ENCODE measurements around the gene PPP3CA. TPM values are rescaled to one million over a fixed set of nuclear protein-coding genes. Genes with fewer than 3 reads are reported as not detected.

PPP3CA gene
- total RNA-seq, 1 experiment from 2014 or later, result 129 TPM

DNA sequence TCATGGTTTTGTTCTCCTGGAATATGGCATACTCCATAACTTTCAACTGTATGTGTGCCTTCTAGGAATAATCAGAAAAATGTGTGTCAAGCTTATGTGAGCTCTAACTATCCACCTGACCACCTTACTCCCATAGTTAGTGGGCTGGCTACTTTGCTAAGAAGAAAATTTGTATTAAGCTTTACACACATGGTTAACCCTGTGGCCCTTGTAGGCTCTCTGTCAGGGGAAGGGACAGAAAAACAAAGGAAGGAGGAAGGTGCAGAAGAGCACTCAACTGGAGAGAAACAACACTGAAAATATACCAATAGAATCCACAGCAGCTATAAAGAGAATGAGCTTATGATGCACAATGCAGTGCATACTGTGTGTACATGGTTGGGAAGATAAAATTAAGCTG is 84.6 kb downstream of the PPP3CA start:
- Histone ChIP-seq H3K4me1 (ENCODE audit: insufficient read depth, low read length, poor library complexity, severe bottlenecking) (peaks cover 56% of the 10 kb centered on the region), H3K9me3 (ENCODE audit: low read depth, low read length, poor library complexity, severe bottlenecking) (no peaks in the 10 kb centered on the region), H3K27me3 (replicated peaks; ENCODE audit: insufficient read depth, low read depth, low read length, poor library complexity) (no peaks in the 10 kb centered on the region), H3K36me3 (ENCODE audit: insufficient read depth, low read length, poor library complexity, severe bottlenecking) (no peaks in the 10 kb centered on the region), H3K27ac (ENCODE audit: low read depth, low read length, poor library complexity, severe bottlenecking) (no peak overlapping the region), H3K4me3 (ENCODE audit: low read depth, low read length, poor library complexity, severe bottlenecking) (no peak overlapping the region)
- ChIA-PET POLR2A (ENCODE audit: low non-redundant PET) (no interaction called here), CTCF (no interaction called here)
- no TSS peak for BruUV-seq (replicated peaks)
- DNase-seq (ENCODE audit: low spot score), result no peak
- no peak for TF ChIP-seq EZH2 (IDR thresholded peaks at IDR 0.05; ENCODE audit: borderline replicate concordance, low read depth, low read length, poor library complexity, severe bottlenecking)
- TF ChIP-seq, protein P1, sequence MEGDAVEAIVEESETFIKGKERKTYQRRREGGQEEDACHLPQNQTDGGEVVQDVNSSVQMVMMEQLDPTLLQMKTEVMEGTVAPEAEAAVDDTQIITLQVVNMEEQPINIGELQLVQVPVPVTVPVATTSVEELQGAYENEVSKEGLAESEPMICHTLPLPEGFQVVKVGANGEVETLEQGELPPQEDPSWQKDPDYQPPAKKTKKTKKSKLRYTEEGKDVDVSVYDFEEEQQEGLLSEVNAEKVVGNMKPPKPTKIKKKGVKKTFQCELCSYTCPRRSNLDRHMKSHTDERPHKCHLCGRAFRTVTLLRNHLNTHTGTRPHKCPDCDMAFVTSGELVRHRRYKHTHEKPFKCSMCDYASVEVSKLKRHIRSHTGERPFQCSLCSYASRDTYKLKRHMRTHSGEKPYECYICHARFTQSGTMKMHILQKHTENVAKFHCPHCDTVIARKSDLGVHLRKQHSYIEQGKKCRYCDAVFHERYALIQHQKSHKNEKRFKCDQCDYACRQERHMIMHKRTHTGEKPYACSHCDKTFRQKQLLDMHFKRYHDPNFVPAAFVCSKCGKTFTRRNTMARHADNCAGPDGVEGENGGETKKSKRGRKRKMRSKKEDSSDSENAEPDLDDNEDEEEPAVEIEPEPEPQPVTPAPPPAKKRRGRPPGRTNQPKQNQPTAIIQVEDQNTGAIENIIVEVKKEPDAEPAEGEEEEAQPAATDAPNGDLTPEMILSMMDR (conservative IDR thresholded peaks at IDR 0.05; ENCODE audit: low read depth, low read length), result no peak
- intact Hi-C loops (cut with micrococcal nuclease; ENCODE audit: unreplicated experiment), result no loop called here

DNA sequence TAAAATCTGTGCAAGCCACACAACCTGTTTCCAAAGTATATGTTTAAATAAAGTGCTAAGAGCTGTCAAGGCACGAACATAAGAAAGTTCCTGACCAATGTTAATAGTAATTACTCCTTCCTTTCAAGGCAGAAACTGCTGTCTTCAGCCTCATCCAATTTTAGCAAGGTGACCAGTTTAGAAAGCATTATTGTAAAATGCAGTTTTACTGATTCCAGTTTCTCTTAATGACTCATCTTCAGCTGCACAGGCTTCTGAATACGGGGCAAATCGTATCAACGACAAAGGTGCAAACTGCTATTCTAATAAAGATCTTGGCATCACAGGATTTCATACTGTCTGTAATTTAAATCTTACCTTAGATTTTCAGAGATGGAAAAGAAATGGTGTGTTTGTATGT is 87.5 kb downstream of the PPP3CA start:
- DNase-seq (ENCODE audit: low spot score), result no peak
- ChIA-PET POLR2A (ENCODE audit: low non-redundant PET) (no interaction called here), CTCF (no interaction called here)
- BruUV-seq (replicated peaks), result no TSS peak
- TF ChIP-seq EZH2 (IDR thresholded peaks at IDR 0.05; ENCODE audit: borderline replicate concordance, low read depth, low read length, poor library complexity, severe bottlenecking), result no peak
- TF ChIP-seq, protein P1 (conservative IDR thresholded peaks at IDR 0.05; ENCODE audit: low read depth, low read length), result no peak
- no peaks in the 10 kb centered on the region for H3K27me3 ChIP-seq (replicated peaks; ENCODE audit: insufficient read depth, low read depth, low read length, poor library complexity)
- intact Hi-C loops (cut with micrococcal nuclease; ENCODE audit: unreplicated experiment), result no loop called here
- no peak overlapping the region for H3K27ac ChIP-seq (ENCODE audit: low read depth, low read length, poor library complexity, severe bottlenecking)
- no peak overlapping the region for H3K4me3 ChIP-seq (ENCODE audit: low read depth, low read length, poor library complexity, severe bottlenecking)
- H3K36me3 ChIP-seq (ENCODE audit: insufficient read depth, low read length, poor library complexity, severe bottlenecking), result no peaks in the 10 kb centered on the region
- H3K9me3 ChIP-seq (ENCODE audit: low read depth, low read length, poor library complexity, severe bottlenecking), result no peaks in the 10 kb centered on the region
- H3K4me1 ChIP-seq (ENCODE audit: insufficient read depth, low read length, poor library complexity, severe bottlenecking), result peaks cover 58% of the 10 kb centered on the region

DNA sequence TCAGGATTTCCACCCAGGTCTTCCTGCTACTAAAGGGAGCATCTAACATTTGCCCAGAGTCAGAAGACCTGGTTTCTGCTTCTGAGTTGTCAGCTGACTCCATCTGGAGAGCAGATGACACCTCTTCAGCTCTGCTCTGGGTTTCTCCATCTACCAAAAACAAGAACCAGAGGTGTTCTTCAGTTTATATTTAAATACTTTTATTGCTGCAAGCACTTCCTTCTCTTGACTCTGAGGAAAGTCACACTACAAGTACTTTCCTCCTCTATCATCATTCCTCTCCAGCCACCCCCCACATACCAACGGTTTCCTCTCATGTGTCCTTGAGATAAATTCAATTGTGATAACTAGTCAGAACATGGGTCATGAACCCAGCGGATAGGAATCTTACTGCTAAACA is 88.4 kb downstream of the PPP3CA start:
- ChIA-PET POLR2A (ENCODE audit: low non-redundant PET) (no interaction called here), CTCF (interaction anchor here (0.6 kb wide), 1 partner anchor 523 kb away, joined by 3 read pairs; no protein-coding TSS in a partner anchor)
- TF ChIP-seq EZH2 (IDR thresholded peaks at IDR 0.05; ENCODE audit: borderline replicate concordance, low read depth, low read length, poor library complexity, severe bottlenecking), result no peak
- TF ChIP-seq, protein P1 (conservative IDR thresholded peaks at IDR 0.05; ENCODE audit: low read depth, low read length), result no peak
- intact Hi-C loops (cut with micrococcal nuclease; ENCODE audit: unreplicated experiment), result no loop called here
- BruUV-seq (replicated peaks), result no TSS peak
- Histone ChIP-seq H3K4me3 (ENCODE audit: low read depth, low read length, poor library complexity, severe bottlenecking) (no peak overlapping the region), H3K27me3 (replicated peaks; ENCODE audit: insufficient read depth, low read depth, low read length, poor library complexity) (no peaks in the 10 kb centered on the region), H3K36me3 (ENCODE audit: insufficient read depth, low read length, poor library complexity, severe bottlenecking) (no peaks in the 10 kb centered on the region), H3K27ac (ENCODE audit: low read depth, low read length, poor library complexity, severe bottlenecking) (no peak overlapping the region), H3K4me1 (ENCODE audit: insufficient read depth, low read length, poor library complexity, severe bottlenecking) (peaks cover 62% of the 10 kb centered on the region), H3K9me3 (ENCODE audit: low read depth, low read length, poor library complexity, severe bottlenecking) (no peaks in the 10 kb centered on the region)
- no peak for DNase-seq (ENCODE audit: low spot score)

Data from A673 (cell line).